SJSA1 (cell line): ENCODE data around the gene FAM171A1. TPM values are rescaled to one million over a fixed set of nuclear protein-coding genes. Genes with fewer than 3 reads are reported as not detected.
A peak's percentile ranks its signal among the peaks of the same experiment; 100 is the strongest.
"Not testable (repeated sequence)": the region's sequence is repeated elsewhere in the genome, so short reads cannot be mapped to it uniquely, and the experiment has no call there.

Experiments
- DNase-seq, 2 experiments: peaks; one replicate each; pipeline ENCODE4 v3.0.0-alpha.2; 2015 to 2020; ENCODE audit warnings: low spot score in 2 of 2, low read depth in 1 of 2
- H3K27ac ChIP-seq: fragments of 250-450 bp; sonication (Bioruptor Pico); 2 replicates; pipeline ENCODE4 v1.5.1; 2020; ENCODE audit warnings: mild to moderate bottlenecking, moderate library complexity
- H3K27me3 ChIP-seq: fragments of 250-450 bp; sonication (Bioruptor Pico); replicated peaks from 2 replicates; pipeline ENCODE4 v1.5.1; 2020; ENCODE audit warnings: mild to moderate bottlenecking, moderate library complexity
- H3K36me3 ChIP-seq: fragments of 250-450 bp; sonication (Bioruptor Pico); 2 replicates; pipeline ENCODE4 v1.5.1; 2020; ENCODE audit warnings: mild to moderate bottlenecking
- H3K4me1 ChIP-seq: fragments of 250-450 bp; sonication (Bioruptor Pico); replicated peaks from 2 replicates; pipeline ENCODE4 v1.6.1; 2021; ENCODE audit warnings: mild to moderate bottlenecking
- H3K4me3 ChIP-seq: fragments of 250-450 bp; sonication (Bioruptor Pico); 2 replicates; pipeline ENCODE4 v1.5.1; 2020; ENCODE audit warnings: mild to moderate bottlenecking
- H3K9me3 ChIP-seq: fragments of 250-450 bp; sonication (Bioruptor Pico); replicated peaks from 2 replicates; pipeline ENCODE4 v1.5.1; 2020; ENCODE audit warnings: mild to moderate bottlenecking
- total RNA-seq: library from RNA; depleted of rRNA; stranded (reverse); fragments of >200 nt; shearing (Covaris generic); gene quantifications from 2 replicates; pipeline ENCODE4 v1.2.3, GENCODE V29; 2014

FAM171A1 gene
- total RNA-seq, 1 experiment from 2014 or later = 60.3 TPM

DNA sequence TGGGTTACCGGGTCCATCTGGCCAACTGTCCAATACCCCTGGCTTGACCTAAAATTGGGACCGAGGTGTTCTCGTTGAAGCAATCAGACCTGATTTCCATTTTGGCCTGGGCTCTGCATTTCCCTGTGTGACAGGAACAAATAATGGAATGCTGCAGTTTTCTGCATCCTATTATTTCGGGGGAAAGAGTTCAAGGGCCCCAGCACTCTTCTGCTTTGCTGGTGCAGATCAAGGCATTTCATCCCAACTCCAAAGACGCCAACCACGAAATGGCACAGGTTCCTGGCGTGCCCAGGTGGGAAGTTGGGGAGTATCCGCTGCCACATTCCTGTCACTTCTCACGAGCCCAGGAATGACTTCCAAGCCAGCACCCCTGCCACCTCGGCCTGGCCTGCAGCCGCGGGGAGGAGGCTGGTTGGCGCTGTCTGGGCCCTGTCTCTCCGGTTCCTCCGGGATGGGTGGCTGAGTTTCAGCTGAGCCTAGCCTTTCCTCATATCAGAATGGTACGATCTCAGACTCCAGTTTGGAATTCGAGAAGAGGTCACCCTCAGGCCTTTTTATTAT is 56.5 kb downstream of the FAM171A1 start:
- H3K9me3 ChIP-seq = no peaks in the 10 kb centered on the region
- peaks cover 15% of the 10 kb centered on the region for H3K36me3 ChIP-seq
- no peaks in the 10 kb centered on the region for H3K27me3 ChIP-seq
- peaks cover 50% of the 10 kb centered on the region for H3K4me1 ChIP-seq
- no peak for DNase-seq
- no peak overlapping the region for H3K27ac ChIP-seq
- H3K4me3 ChIP-seq = no peak overlapping the region

DNA sequence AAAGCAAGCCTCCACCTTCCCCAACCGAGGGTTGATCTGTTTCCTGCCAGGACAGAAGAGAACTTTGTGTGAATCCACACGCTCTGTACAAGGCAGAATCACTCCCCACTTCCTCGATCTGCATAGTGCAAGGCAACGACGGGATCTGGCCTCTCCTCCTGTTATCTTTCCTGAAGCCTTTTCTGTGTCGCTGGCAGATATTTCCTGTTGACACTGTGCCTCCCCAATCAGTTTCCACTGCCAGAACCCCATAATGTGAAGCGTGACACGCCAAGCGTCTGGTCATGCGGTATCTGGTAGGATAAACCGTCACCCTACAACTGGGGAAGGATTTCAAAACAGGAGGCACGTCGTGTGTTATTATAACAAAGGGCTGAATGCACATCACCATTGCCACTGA is 57.2 kb downstream of the FAM171A1 start:
- Histone ChIP-seq H3K4me1 (peaks cover 49% of the 10 kb centered on the region), H3K27ac (peak overlapping the region; percentile 29), H3K4me3 (no peak overlapping the region), H3K9me3 (no peaks in the 10 kb centered on the region), H3K27me3 (no peaks in the 10 kb centered on the region), H3K36me3 (peaks cover 15% of the 10 kb centered on the region)
- no peak for DNase-seq

DNA sequence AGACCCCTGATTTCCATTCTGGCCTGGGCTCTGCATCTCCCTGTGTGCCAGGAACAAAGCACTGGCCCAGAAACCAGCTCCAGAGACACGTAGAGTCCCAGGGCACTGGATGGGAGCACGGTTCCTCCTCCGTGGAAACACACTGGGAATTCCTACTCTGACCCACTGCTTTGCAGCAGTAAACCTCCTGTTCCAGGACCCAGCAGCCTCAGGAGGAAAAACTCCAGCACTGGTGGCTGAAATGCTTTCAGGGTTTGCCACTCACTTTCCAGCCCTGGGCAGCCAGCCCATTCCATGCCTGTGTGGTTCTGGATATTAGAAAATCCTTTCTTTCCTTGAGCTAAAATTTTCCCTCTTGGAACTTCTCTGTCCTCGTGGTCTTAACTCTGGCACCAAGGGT is 58.0 kb downstream of the FAM171A1 start:
- peaks cover 45% of the 10 kb centered on the region for H3K4me1 ChIP-seq
- H3K36me3 ChIP-seq = peaks cover 15% of the 10 kb centered on the region
- DNase-seq = no peak
- no peaks in the 10 kb centered on the region for H3K27me3 ChIP-seq
- H3K27ac ChIP-seq = no peak overlapping the region; the same call in 1 of the 2 replicates
- H3K9me3 ChIP-seq = no peaks in the 10 kb centered on the region
- H3K4me3 ChIP-seq = no peak overlapping the region

DNA sequence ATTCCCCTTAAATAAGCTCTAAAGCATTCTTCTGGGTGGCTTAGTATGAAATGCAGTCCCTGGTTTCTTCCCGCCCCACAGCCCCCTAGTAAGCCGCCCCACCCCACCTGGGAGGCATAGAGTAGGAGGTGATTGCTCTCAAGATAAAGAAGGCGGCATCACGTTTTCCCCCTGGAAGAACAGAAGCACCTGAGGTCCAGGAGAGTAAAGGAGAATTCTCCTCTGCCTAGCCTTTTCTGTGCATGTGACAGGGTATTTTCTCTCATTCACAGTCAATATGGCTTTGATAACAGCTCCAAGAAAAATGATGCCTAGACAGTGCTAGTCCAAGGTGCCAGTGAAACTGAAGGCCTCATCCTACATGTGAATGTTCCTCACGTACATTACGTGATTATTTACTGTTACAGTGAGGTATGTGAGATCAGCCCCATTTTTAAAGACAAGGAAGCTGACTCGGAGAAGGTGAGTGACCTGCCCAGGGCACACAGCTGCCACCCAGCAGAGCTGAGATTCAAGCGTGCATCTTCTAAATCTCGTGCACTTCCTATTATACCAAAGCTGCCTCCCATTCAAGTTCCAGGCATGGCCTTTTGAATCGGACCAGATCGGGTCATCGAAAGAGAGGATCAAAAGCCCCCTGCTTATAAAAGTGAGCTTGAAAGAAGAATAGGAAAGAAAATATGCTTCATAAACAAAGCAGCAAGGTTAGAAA is 59.4 kb downstream of the FAM171A1 start:
- H3K27ac ChIP-seq = no peak overlapping the region
- H3K4me3 ChIP-seq = no peak overlapping the region
- no peaks in the 10 kb centered on the region for H3K27me3 ChIP-seq
- H3K9me3 ChIP-seq = no peaks in the 10 kb centered on the region
- DNase-seq = no peak
- peaks cover 45% of the 10 kb centered on the region for H3K4me1 ChIP-seq
- peaks cover 14% of the 10 kb centered on the region for H3K36me3 ChIP-seq

DNA sequence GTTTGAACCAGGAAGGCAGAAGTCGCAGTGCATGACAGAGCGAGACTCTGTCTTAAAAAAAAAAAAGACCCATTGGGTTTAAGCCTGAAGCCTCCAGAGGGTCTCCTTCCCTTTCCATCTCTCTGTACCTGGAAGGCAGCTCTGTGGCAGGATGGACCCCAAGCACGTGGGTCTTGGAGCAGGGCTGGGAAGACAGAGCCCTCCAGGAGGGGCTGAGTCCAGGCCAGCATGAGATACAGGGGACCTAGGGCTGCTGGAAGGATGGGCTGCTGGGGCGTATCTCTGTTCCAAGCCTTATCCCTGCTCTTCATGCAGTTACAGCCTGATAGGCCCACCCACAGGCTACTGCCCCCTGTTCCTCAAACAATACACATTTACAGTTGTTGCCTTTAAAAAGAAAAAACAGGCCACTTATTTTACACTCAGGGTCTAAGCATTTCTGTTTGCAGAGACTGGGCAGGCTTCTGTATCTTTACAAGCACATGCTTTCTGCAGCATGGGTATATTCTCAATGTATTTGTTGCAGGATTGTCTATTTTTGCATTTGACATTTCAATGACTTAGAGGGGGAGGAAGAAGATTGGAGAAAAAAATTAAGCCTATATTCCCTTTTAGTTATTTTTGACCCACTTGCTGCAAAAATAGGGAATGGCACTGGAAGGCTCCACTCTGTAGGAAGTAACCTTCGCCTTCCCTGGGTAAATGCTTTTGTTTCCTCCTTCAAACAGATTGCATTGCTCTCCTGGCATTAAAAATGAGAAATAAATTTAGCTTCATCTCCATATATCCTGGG is 60.1 kb downstream of the FAM171A1 start:
- Histone ChIP-seq H3K4me3 (no peak overlapping the region), H3K9me3 (no peaks in the 10 kb centered on the region), H3K4me1 (peaks cover 38% of the 10 kb centered on the region), H3K36me3 (peaks cover 11% of the 10 kb centered on the region), H3K27ac (no peak overlapping the region), H3K27me3 (no peaks in the 10 kb centered on the region)
- DNase-seq = no peak

DNA sequence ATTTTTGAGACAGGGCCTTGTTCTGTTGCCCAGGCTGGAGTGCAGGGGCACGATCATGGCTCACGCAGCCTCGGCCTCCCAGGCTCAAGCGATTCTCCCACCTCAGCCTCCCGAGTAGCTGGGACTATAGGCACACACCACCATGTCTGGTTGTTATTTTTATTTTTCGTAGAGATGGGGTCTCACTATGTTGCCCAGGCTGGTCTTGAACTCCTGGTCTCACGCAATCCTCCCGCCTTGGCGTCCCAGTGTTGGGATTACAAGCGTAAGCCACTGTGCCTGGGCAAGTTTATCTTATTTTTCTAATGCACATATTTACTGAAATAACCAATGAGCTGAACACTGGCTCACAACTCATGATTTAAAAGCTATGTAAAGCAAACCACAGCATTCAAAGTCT is 61.9 kb downstream of the FAM171A1 start:
- Histone ChIP-seq H3K4me3 (no peak overlapping the region), H3K4me1 (peaks cover 32% of the 10 kb centered on the region), H3K27me3 (no peaks in the 10 kb centered on the region), H3K9me3 (no peaks in the 10 kb centered on the region), H3K36me3 (peaks cover 11% of the 10 kb centered on the region), H3K27ac (no peak overlapping the region)
- DNase-seq = no peak

DNA sequence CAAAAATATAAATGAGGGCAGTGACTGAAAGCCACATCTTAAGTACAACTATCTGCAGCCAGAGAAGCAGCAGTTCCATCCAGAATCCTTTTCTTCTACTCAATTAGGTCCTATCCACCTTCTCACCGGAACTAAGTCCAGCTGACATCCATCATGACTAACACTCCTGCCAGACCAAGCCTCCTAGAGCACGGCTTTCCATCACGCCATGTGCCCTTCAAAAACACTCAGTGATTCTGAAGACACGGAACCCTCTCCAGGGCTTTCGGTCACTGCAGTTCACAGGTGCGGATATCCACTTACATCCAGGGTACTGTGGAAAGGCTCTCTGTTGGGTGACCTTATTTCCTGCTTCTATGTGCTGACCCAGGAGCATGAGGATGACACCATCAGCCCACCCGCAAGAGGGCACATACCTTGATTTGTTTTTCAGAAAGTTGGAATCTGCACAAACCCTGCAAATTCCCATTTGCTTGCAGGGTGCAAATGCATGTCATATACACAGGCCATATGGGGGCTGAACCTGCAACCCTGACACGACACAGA is 64.3 kb downstream of the FAM171A1 start:
- no peak for DNase-seq
- Histone ChIP-seq H3K4me3 (no peak overlapping the region), H3K27me3 (no peaks in the 10 kb centered on the region), H3K36me3 (peaks cover 12% of the 10 kb centered on the region; the same call in 1 of the 2 replicates), H3K4me1 (peaks cover 19% of the 10 kb centered on the region), H3K9me3 (no peaks in the 10 kb centered on the region), H3K27ac (no peak overlapping the region)

DNA sequence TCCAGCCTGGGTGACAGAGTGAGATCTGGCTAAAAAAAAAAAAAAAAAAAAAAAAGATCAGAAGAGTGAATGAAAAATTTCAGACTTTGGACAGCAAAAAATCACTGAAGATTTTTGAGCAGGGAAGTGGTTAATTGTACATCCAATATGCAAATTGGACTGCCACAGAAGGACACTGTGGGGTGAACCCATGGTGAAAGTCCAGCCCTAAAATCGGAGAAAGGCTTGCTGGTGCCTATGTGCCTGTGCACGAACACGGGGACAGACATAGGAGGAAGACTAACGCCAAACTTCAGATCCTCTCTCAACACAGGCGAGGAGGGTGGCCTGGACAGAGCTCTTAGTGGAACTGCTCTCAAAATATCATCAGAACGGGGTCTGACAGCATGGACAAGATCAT is 65.5 kb downstream of the FAM171A1 start:
- H3K9me3 ChIP-seq = no peaks in the 10 kb centered on the region
- no peaks in the 10 kb centered on the region for H3K27me3 ChIP-seq
- no peak overlapping the region for H3K4me3 ChIP-seq
- DNase-seq = no peak
- H3K27ac ChIP-seq = no peak overlapping the region
- peaks cover 10% of the 10 kb centered on the region for H3K4me1 ChIP-seq
- peaks cover 12% of the 10 kb centered on the region; the same call in 1 of the 2 replicates for H3K36me3 ChIP-seq

DNA sequence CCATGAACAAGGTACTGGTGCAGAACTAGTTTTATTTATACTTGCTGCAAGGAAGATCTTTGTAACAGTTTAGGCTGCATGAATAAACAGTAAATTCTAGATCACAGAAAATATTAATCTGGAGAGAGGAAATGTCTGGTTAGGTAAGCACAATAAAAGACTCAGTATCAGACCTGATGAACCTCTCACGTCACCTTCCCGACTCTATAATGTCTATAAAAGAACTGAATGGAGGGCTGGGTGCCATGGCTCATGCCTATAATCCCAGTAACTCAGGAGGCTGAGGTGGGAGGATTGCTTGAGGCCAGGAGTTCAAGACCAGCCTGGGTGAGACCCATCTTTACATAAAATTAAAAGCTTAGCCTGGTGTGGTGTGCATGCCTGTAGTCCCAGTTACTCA is 65.9 kb downstream of the FAM171A1 start:
- Histone ChIP-seq H3K4me1 (peaks cover 10% of the 10 kb centered on the region), H3K9me3 (no peaks in the 10 kb centered on the region), H3K4me3 (no peak overlapping the region), H3K27me3 (no peaks in the 10 kb centered on the region), H3K36me3 (peaks cover 12% of the 10 kb centered on the region; the same call in 1 of the 2 replicates), H3K27ac (no peak overlapping the region)
- DNase-seq = no peak

DNA sequence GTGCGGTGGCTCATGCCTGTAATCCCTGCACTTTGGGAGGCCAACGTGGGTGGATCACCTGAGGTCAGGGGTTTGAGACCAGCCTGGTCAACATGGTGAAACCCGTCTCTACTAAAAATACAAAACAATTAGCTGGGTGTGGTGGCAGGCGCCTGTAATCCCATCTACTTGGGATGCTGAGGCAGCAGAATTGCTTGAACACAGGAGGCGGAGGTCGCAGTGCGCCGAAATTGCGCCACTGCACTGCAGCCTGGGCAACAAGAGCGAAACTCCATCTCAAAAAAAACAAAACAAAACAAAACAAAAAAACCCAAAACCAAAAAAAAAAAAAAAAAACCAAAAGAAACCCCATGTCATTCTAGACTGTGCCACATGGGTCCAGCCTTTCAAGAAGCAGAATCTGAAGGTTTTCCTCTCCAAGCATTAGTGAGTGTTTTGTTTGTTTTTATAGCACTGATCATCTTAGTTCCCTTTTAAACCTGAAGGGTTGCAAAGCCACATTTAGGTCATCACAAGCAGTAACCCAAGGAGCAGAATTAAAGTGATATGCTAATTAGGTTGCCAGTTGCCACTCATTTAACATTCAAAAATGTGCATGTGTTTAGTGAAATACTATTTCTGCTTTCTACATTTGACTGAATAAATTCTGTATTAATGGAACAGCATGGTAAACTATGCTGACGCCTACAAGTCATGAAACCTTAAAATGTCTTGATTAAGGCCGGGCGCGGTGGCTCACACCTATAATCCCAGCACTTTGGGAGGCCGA is 68.7 kb downstream of the FAM171A1 start:
- not testable (repeated sequence) for H3K4me3 ChIP-seq, H3K27ac ChIP-seq, H3K27me3 ChIP-seq, DNase-seq, H3K9me3 ChIP-seq, H3K4me1 ChIP-seq
- peaks cover 15% of the 10 kb centered on the region; the same call in 1 of the 2 replicates for H3K36me3 ChIP-seq

DNA sequence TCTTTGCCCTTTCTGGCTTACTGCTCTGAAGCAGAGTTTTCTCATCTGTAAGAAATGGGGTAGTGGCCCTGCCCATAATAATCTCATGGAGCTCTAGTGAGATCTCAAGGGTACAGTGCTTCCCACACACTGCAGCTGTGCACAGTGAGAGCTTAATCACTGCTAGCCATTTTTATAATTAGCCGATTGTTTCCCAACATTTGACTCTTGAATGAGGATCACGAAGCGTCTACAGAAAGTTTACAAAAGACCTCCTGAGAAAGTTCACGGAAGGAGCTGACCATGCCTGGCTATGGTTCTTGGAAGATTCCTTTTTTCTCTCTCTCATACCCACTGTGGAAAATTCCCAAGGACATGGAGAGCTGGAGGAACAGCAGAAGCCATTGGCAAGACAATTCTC is 70.4 kb downstream of the FAM171A1 start:
- Histone ChIP-seq H3K27me3 (no peaks in the 10 kb centered on the region), H3K27ac (no peak overlapping the region), H3K9me3 (no peaks in the 10 kb centered on the region), H3K4me3 (no peak overlapping the region), H3K4me1 (peaks cover 19% of the 10 kb centered on the region), H3K36me3 (peaks cover 9% of the 10 kb centered on the region; the same call in 1 of the 2 replicates)
- no peak for DNase-seq

DNA sequence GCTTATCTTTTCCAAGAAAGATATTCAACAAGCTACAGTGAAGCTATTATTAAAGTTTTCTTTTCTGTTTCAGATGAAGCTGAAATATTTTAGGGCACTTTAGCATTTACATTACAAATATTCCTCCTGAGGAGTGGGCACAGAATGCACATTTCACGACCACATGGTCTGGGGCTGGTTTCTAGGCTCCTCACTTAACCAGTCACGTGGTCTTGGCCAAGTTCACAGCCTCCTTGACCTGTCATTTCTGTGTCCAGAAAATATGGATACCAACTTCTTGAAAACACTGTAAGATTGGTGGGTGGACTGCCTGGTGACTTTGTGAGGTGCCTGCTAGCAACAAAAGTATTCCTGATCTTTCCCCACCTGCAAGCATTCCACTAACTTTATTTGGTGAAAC is 70.9 kb downstream of the FAM171A1 start:
- Histone ChIP-seq H3K27ac (no peak overlapping the region), H3K27me3 (no peaks in the 10 kb centered on the region), H3K4me3 (no peak overlapping the region), H3K36me3 (peaks cover 9% of the 10 kb centered on the region; the same call in 1 of the 2 replicates), H3K9me3 (no peaks in the 10 kb centered on the region), H3K4me1 (peaks cover 25% of the 10 kb centered on the region)
- DNase-seq = no peak

DNA sequence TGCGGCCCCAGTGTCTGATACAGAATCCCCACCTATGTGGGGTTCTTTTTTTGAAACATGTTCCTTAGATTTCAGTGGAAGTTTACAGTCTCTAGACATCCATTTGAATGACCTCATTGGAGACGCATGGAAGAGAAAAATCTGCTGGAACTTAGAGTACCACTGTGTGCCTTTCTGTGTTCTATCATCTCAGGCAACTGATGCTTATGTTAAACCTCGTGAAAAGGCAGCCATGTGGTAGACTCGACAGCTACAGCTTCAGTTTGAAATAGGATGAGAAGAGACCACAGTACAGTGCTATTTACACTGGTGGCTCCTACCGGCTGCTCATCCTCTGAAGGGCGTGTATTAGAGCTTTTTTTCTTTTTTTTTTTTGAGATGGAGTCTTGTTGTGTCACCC is 74.4 kb downstream of the FAM171A1 start:
- H3K9me3 ChIP-seq = no peaks in the 10 kb centered on the region
- H3K36me3 ChIP-seq = 0 out of 2 replicates have a peak, but pooled peaks cover 3% of the 10 kb centered on the region
- H3K4me3 ChIP-seq = no peak overlapping the region
- H3K4me1 ChIP-seq = peaks cover 46% of the 10 kb centered on the region
- no peaks in the 10 kb centered on the region for H3K27me3 ChIP-seq
- no peak overlapping the region for H3K27ac ChIP-seq
- DNase-seq = no peak
